NCI-H2227 (cell line): ENCODE measurements around the gene RAPGEF2.

ENCODE experiments used
- DNase-seq: peaks from one replicate; lab custom pipeline; 2025; ENCODE audit not compliant: unreplicated experiment; lab: John Stamatoyannopoulos, UW

RAPGEF2 gene

DNA sequence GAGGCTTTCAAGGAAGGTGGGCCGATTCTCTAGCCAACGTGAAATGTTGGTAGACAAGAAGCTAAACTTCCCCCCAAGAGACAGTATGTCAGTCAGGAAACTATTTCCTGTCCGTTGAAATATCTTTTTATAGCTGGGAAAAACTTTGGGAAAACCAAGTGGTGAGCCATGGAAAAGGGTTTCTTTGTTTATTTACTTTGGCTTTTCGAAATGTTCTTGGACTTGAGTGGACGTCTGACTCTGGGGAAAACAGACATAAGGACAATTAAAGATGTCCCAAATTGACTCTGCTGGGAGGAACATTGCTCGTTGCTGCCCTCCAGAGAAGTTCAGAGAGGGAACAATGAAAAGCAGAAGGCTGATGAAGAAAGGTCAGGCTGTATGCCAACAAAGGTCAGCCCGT lies 295.4 kb downstream of the RAPGEF2 start:
- no peak for DNase-seq

GRCh38 chr4:159400558-159401225 lies 297.8 kb downstream of the RAPGEF2 start:
- no peak for DNase-seq

GRCh38 chr4:159401226-159401712 lies 298.4 kb downstream of the RAPGEF2 start:
- no peak for DNase-seq

DNA sequence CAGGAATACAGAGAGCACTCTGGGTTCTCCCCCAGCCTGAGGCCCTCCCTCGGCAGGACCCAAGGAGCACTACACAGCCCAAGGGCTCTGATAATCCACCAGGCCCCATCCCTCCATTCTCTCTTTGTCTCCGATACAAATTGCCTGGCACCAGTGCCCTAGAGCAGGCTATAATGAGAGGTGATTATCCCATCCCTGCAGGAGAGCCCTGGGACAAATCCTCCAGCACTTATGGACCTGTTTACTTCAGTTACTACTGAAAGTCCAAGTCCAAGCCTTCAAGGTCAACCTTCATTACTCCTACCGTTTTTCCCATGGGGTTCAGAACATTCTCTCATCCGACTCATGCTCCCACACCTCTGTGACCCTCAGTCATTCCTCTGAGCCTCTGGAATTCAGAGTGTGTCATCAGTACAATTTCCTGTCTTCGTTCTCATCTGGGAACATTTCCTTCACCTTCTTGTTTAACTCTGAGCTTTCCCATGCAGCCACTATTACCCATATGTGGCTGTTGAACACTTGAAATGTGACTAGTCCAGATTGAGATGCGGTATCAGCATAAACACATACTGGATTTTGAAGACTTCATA lies 299.0 kb downstream of the RAPGEF2 start:
- DNase-seq, result peak; percentile 36
